GM21723 (cell line): Measurements from ENCODE around the gene ARMC2.
A peak's percentile ranks its signal among the peaks of the same experiment; 100 is the strongest.
"Not testable (repeated sequence)": the region's sequence is repeated elsewhere in the genome, so short reads cannot be mapped to it uniquely, and the experiment has no call there.

ENCODE experiments used
- ATAC-seq: cut with Tn5 transposase; IDR thresholded peaks from one replicate; pipeline ENCODE4 v1.9.1; 2021; ENCODE audit warnings: mild to moderate bottlenecking, moderate library complexity; ENCODE audit not compliant: unreplicated experiment

The ARMC2 gene

GRCh38 chr6:108848116-108848868 lies at the start of gene ARMC2:
Gene ARMC2 (plus strand): TSS chr6:108848422. CDS start chr6:108854268, 5,846 bp downstream.
- ATAC-seq: peak; percentile 98

GRCh38 chr6:108798670-108799353 lies 49.4 kb upstream of the ARMC2 start:
- no peak for ATAC-seq

- ATAC-seq: no peak
Measured at GRCh38 chr6:108799354-108799717, 48.9 kb upstream of the ARMC2 start.

- ATAC-seq: no peak
Measured at GRCh38 chr6:108799791-108800190, 48.4 kb upstream of the ARMC2 start.

GRCh38 chr6:108800427-108800864 lies 47.8 kb upstream of the ARMC2 start:
- no peak for ATAC-seq

GRCh38 chr6:108801366-108801765 lies 46.9 kb upstream of the ARMC2 start:
- no peak for ATAC-seq

DNA sequence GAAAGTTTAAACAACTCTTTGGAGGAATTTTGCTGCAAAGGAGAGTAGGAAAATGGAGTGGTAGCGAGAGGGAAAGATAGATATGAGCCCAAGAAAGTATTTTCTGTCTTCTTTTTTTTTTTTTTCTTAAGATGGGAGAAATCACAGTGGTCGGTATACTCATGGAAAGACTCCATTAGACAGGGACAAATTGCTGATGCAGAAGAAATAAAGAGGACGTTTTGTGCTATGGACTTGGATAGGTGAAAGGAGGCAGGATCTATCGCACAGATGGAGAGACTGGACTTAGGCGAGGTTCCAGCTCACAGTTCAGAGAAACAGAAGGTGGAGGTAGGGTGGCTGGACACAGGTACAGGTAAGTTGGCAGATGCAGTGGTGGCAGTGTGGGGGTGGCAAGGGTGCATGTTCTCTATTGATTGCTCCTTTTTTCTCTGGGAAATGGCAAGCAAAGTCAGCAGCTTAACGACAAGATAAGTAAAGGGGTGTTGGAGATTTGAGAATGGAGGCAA lies 44.2 kb upstream of the ARMC2 start:
- no peak for ATAC-seq

DNA sequence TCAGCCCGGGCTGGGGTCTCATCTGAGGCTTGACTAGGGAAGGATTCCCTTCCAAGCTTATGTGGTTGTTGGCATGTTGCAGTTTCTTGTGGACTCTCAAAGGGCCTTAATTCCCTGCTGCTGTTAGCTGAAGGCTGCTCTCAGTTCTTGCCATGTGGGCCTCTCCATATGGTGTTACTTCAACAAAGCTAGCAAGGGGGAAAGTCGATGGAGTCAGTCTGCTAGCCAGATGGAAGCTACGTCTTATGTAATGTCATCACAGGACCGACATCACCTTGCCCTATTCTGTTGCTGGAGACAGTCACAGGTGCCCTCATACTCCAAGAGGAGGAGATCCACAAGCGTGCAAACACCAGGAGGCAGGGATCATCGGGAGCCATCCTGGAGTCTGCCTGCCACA lies 43.3 kb upstream of the ARMC2 start:
- ATAC-seq: no peak

- peak; percentile 89 for ATAC-seq
Measured at GRCh38 chr6:108805611-108806167, 42.5 kb upstream of the ARMC2 start.

- peak; percentile 20 for ATAC-seq
Measured at GRCh38 chr6:108806171-108806570, 42.1 kb upstream of the ARMC2 start.

DNA sequence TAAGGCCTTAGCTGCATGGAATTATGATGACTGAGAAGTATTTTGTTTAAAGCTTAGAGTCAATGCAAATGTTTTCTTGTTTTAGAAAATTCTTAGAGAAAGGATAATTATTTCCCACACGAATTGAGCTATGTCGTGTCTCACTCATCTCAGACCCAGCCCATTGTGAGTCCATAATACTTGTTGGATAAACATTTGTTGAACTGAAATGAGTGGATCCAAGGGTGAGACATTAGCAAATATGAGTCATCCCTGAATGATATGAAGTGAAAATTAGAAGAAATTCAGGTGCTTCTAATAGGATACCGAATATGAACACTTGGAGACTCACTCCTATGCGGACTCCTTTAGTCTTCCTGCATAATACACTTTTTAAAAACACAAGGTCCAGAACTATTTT lies 41.6 kb upstream of the ARMC2 start:
- ATAC-seq: no peak

DNA sequence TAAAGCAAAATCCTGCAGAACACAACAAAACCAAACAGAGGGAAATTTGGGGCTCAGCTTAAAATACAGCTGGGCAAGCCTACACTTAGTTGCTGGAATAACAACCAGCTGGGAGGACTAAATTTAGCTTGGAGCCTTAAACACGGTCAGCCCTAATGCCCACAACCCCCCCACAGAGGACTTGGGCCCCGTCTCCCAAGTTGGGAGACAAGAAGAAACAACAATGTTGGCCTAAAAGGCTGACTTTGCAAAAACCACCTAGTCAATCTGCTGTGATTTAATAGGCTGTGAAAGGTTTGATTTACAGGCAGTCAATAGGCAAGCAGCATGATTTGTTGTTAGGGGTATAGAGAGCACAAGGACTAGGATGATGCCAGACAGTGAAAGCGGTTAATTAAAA lies 40.3 kb upstream of the ARMC2 start:
- no peak for ATAC-seq

DNA sequence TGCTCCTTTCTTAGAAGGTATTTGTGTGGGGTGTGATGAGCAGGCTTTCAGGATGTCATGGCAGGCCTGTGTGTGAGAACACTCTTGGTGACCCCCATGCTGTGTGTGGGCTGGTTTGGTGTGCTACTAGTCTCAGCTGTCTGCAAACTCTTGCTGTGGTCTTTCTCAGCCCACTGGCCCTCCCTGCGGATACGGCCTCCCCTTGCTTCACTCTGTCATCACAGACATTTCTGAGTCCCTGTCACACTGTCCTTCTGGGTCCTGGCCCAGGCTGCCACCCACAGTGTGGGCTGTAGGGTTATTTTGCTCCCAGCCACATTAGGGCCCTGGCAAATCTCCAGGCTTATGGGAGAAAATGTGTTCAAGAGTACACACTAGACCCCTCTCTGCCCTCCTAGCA lies 39.0 kb upstream of the ARMC2 start:
- no peak for ATAC-seq

- ATAC-seq: no peak
Measured at GRCh38 chr6:108810057-108810643, 38.1 kb upstream of the ARMC2 start.

GRCh38 chr6:108811490-108811889 lies 36.7 kb upstream of the ARMC2 start:
- no peak for ATAC-seq

GRCh38 chr6:108813218-108813617 lies 35.0 kb upstream of the ARMC2 start:
- ATAC-seq: not testable (repeated sequence)

DNA sequence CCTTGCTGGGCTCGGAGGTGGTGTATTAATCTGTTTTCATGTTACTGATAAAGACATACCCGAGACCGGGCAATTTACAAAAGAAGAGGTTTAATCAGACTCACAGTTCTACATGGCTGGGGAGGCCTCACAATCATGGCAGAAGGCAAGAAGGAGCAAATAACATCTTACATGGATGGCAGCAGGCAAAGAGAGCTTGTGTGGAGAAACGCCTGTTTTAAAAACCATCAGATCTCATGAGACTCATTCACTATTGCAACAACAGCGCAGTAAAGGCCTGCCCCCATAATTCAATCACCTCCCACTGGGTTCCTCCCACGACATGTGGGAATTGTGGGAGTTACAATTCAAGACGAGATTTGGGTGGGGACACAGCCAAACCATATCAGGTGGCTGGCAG lies 30.9 kb upstream of the ARMC2 start:
- not testable (repeated sequence) for ATAC-seq

DNA sequence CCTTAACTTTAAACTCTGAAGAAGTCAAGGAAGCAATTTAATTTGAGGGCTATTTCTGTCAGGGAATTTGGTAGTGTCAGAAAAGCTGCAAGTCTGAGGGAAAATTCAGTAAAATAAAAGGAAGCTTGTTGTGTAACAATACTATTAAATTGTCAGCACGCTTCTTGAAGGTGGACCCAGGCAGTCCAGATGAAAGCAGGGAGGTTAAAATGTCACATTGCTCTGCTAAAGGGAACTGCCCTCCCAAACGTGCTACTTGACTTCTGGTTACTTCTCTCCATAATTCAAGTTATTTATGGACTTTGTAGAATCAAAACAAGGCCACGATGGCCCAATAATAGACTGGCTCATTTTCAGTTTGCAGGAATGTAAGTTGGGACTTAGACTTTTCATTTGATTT lies 28.2 kb upstream of the ARMC2 start:
- no peak for ATAC-seq

- ATAC-seq: no peak
Measured at GRCh38 chr6:108822401-108822800, 25.8 kb upstream of the ARMC2 start.

DNA sequence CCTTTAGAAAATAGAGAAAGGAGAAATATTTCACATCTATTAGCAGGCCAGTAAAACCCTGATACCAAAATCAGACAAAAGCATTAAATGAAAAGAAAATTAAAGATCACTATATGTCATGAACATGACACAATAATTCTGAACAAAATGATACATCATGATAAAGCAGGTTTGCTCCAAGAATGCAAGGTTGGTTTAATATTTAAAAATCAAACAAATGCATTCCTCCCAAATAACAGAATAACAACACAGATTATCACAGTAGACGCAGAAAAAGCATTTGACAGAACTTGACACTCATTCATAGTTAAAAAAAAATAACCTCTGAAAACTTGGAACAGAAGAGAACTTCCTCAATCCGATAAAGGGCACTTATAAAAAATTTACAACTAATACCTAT lies 22.9 kb upstream of the ARMC2 start:
- ATAC-seq: no peak

- no peak for ATAC-seq
Measured at GRCh38 chr6:108831104-108831503, 17.1 kb upstream of the ARMC2 start.

DNA sequence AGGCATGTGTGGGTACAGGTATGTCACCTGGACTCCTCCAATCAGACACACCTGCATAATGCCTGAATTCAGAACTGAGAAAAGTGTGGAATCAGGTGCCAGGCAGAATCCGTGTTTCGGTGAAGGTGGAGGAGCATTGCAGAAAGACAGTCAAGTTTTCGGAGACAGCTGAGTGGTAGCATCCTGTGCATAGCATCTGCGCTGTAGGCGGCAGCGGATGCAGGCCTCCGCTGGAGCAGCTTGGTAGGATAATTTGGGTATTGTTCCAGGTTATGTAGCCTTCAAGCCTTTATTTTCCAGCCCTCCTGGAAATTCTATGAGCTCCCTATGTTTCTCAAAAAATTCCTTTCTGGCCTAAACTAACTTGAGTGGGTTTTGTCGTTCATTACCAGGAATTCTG lies 15.5 kb upstream of the ARMC2 start:
- no peak for ATAC-seq
